Measurements from ENCODE around the gene SP1. TPM values are rescaled to one million over a fixed set of nuclear protein-coding genes. Genes with fewer than 3 reads are reported as not detected.

SP1 gene
- total and polyA plus RNA-seq, 2 of the 4 experiments (the other 2 are of a cell fraction) = 19.7 to 53.6 TPM

- no peak overlapping the region for H2BK20ac ChIP-seq (ENCODE audit: low read depth, low read length)
- H2BK120ac ChIP-seq (ENCODE audit: low read depth, low read length) = no peak overlapping the region
- WGBS, 2 experiments (ENCODE audit: extremely low coverage in 2 of 2, insufficient read length in 1 of 2) = no CpG with 5 or more reads among the region's 3 CpGs
- TF ChIP-seq BHLHE40 (IDR thresholded peaks at IDR 0.05; ENCODE audit: low read depth, low read length) = no peak
- TF ChIP-seq CHD1 (IDR thresholded peaks at IDR 0.05; ENCODE audit: low read depth, low read length) = no peak
- no peak for TF ChIP-seq CEBPB (IDR thresholded peaks at IDR 0.05; ENCODE audit: low read depth, low read length)
- no peak for TF ChIP-seq MAZ (IDR thresholded peaks at IDR 0.05; ENCODE audit: borderline replicate concordance, low read depth, low read length)
- no peak for TF ChIP-seq MAFK (IDR thresholded peaks at IDR 0.05; ENCODE audit: low read depth, low read length)
- TF ChIP-seq ELK1 (IDR thresholded peaks at IDR 0.05; ENCODE audit: borderline replicate concordance, low read depth, low read length) = no peak
- no peak for TF ChIP-seq USF2 (IDR thresholded peaks at IDR 0.05; ENCODE audit: low read depth, low read length)
- no peak for TF ChIP-seq SMC3 (IDR thresholded peaks at IDR 0.05; ENCODE audit: low read depth, low read length)
- no peak for TF ChIP-seq RCOR1 (IDR thresholded peaks at IDR 0.05; ENCODE audit: insufficient replicate concordance, low read length)
- no peak for TF ChIP-seq FOS (IDR thresholded peaks at IDR 0.05; ENCODE audit: low read depth, low read length)
- no peak for TF ChIP-seq RAD21 (IDR thresholded peaks at IDR 0.05; ENCODE audit: low read length)
- no peak for TF ChIP-seq CTCF (conservative IDR thresholded peaks at IDR 0.05; ENCODE audit: low read depth, low read length)
- no peak for TF ChIP-seq POLR2A (IDR thresholded peaks at IDR 0.05; ENCODE audit: low read depth, low read length)
- dilution Hi-C loops (cut with HindIII; ENCODE audit: low sequenced_read_pairs, unreplicated experiment) = no loop called here
- H4K8ac ChIP-seq (ENCODE audit: low read depth in 2 of 2, low read length in 2 of 2) = no peak overlapping the region
- no peak overlapping the region; the same call in 1 of the 2 replicates for H2AK5ac ChIP-seq (ENCODE audit: low read depth, low read length)
- no TSS peak for BruUV-seq (replicated peaks)
- no peaks in the 10 kb centered on the region for H3K9me1 ChIP-seq (ENCODE audit: insufficient read depth, low read length)
- H4K91ac ChIP-seq (ENCODE audit: insufficient read depth, low read depth, low read length) = no peak overlapping the region
- H4K20me1 ChIP-seq (ENCODE audit: insufficient read depth, low read length) = peaks cover 95% of the 10 kb centered on the region
- no peak overlapping the region for H3K4me3 ChIP-seq (ENCODE audit: insufficient read depth, low read depth, low read length)
- no peak overlapping the region for H2BK15ac ChIP-seq (ENCODE audit: low read depth, low read length)
- intact Hi-C loops (cut with micrococcal nuclease) = no loop called here
- DNase-seq (no peak), ATAC-seq (ENCODE audit: low read depth) (no peak)
- in situ Hi-C loops (cut with MboI; ENCODE audit: low sequenced_read_pairs) = no loop called here
- no peak overlapping the region for H3K14ac ChIP-seq (replicated peaks; ENCODE audit: low read depth, low read length)
- H3K9ac ChIP-seq (ENCODE audit: low read depth, low read length) = no peak overlapping the region
- H3K4me1 ChIP-seq (ENCODE audit: control insufficient read depth, insufficient read depth, low read length) = peaks cover 8% of the 10 kb centered on the region
- no peak overlapping the region for H2AFZ ChIP-seq (replicated peaks; ENCODE audit: low read length, poor library complexity)
- H2BK5ac ChIP-seq (ENCODE audit: low read depth, low read length, poor library complexity, severe bottlenecking) = no peak overlapping the region
- peaks cover 80% of the 10 kb centered on the region for H3K36me3 ChIP-seq (ENCODE audit: control insufficient read depth, insufficient read depth, low read length)
- H3K56ac ChIP-seq (ENCODE audit: extremely low read depth, insufficient read depth, low read length) = no peak overlapping the region
- peaks cover 46 to 78% of the 10 kb centered on the region in 2 experiments for H3K79me1 ChIP-seq (ENCODE audit: low read depth in 1 of 2, low read length in 2 of 2)
- ChIA-PET CTCF (interaction anchor here (0.6 kb wide), 1 partner anchor 139 kb away, joined by 4 read pairs; no protein-coding TSS in a partner anchor), POLR2A (ENCODE audit: unreplicated experiment) (no interaction called here)
- H3K27me3 ChIP-seq (ENCODE audit: control insufficient read depth, insufficient read depth, low read length) = no peaks in the 10 kb centered on the region
- no peaks in the 10 kb centered on the region for H3K9me3 ChIP-seq (ENCODE audit: control insufficient read depth, insufficient read depth, low read length)
- no peak overlapping the region for H3K4me2 ChIP-seq (ENCODE audit: low read depth, low read length)
- H3K18ac ChIP-seq (ENCODE audit: low read depth, low read length) = no peak overlapping the region
- no peak overlapping the region; the same call in 1 of the 2 replicates for H3K23ac ChIP-seq (ENCODE audit: low read depth, low read length)
- H2AK9ac ChIP-seq (replicated peaks; ENCODE audit: low read depth, low read length, poor library complexity) = no peak overlapping the region
- H3K27ac ChIP-seq (ENCODE audit: insufficient read depth, low read length) = no peak overlapping the region
- no peak overlapping the region for H3K4ac ChIP-seq (ENCODE audit: low read depth, low read length)
- H4K5ac ChIP-seq (ENCODE audit: low read depth, low read length) = no peak overlapping the region
These were observed 81.1 kb downstream of the SP1 start for GRCh38 chr12:53461059-53461458.

Measured in IMR-90 (cell line).